HG02798 (cell line): ENCODE measurements around the gene SBF2.
A peak's percentile ranks its signal among the peaks of the same experiment; 100 is the strongest.

ENCODE experiments used
- ATAC-seq: cut with Tn5 transposase; IDR thresholded peaks from one replicate; pipeline ENCODE4 v1.9.1; 2021; ENCODE audit warnings: mild to moderate bottlenecking; ENCODE audit not compliant: unreplicated experiment, poor library complexity

Gene SBF2

GRCh38 chr11:10302744-10303557 lies 8.9 kb upstream of the SBF2 start:
- peak; percentile 22 for ATAC-seq

- no peak for ATAC-seq
Observed at GRCh38 chr11:10302359-10302743, 8.3 kb upstream of the SBF2 start.

GRCh38 chr11:10301656-10302358 lies 7.8 kb upstream of the SBF2 start:
- ATAC-seq, result no peak

GRCh38 chr11:10298342-10298741 lies 4.3 kb upstream of the SBF2 start:
- peak; percentile 89 for ATAC-seq

GRCh38 chr11:10295064-10295901 lies 1.3 kb upstream of the SBF2 start:
- no peak for ATAC-seq

GRCh38 chr11:10294290-10294953 lies 403 bp upstream of the SBF2 start:
- no peak for ATAC-seq

- no peak for ATAC-seq
Observed at GRCh38 chr11:10291801-10292638, 2.0 kb downstream of the SBF2 start.

GRCh38 chr11:10289765-10290380 lies 4.1 kb downstream of the SBF2 start:
- ATAC-seq, result no peak

- no peak for ATAC-seq
Observed at GRCh38 chr11:10288881-10289764, 4.9 kb downstream of the SBF2 start.

GRCh38 chr11:10287766-10288715 lies 6.0 kb downstream of the SBF2 start:
- ATAC-seq, result no peak

GRCh38 chr11:10287140-10287539 lies 6.9 kb downstream of the SBF2 start:
- ATAC-seq, result no peak

GRCh38 chr11:10285148-10285802 lies 8.7 kb downstream of the SBF2 start:
- ATAC-seq, result no peak

- ATAC-seq, result no peak
Observed at GRCh38 chr11:10283991-10284390, 10.0 kb downstream of the SBF2 start.

- ATAC-seq, result no peak
Observed at GRCh38 chr11:10282117-10282516, 11.9 kb downstream of the SBF2 start.

GRCh38 chr11:10275714-10276113 lies 18.3 kb downstream of the SBF2 start:
- ATAC-seq, result no peak

GRCh38 chr11:10274726-10275125 lies 19.3 kb downstream of the SBF2 start:
- no peak for ATAC-seq

GRCh38 chr11:10273738-10274137 lies 20.3 kb downstream of the SBF2 start:
- no peak for ATAC-seq
